CD4-positive, alpha-beta T cell treated with Interleukin-15 for 4 hours (primary cell): Measurements from ENCODE around the gene PRRT3.
A peak's percentile ranks its signal among the peaks of the same experiment; 100 is the strongest.
"Not testable (repeated sequence)": the region's sequence is repeated elsewhere in the genome, so short reads cannot be mapped to it uniquely, and the experiment has no call there.

Experiments
- DNase-seq: peaks from one replicate; pipeline ENCODE4 v3.0.0-alpha.2; 2020; ENCODE audit warnings: low spot score

The PRRT3 gene

DNA sequence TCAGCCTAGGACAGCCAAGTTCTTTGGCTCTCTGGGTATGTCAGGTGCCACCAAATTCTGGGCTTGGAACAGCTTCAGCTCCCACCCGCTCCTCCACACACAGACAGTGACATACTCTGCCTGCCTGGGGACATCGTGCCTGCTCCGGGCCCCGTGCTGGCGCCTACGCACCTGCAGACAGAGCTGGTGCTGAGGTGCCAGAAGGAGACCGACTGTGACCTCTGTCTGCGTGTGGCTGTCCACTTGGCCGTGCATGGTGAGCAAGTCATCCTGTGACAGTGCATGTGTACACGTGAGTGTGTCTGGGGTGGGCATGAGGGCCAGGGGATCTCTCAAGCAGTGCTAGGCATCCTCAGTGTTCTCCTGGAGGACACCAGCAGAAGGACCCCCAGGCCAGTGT lies 34.4 kb downstream of the PRRT3 start:
- DNase-seq = no peak

DNA sequence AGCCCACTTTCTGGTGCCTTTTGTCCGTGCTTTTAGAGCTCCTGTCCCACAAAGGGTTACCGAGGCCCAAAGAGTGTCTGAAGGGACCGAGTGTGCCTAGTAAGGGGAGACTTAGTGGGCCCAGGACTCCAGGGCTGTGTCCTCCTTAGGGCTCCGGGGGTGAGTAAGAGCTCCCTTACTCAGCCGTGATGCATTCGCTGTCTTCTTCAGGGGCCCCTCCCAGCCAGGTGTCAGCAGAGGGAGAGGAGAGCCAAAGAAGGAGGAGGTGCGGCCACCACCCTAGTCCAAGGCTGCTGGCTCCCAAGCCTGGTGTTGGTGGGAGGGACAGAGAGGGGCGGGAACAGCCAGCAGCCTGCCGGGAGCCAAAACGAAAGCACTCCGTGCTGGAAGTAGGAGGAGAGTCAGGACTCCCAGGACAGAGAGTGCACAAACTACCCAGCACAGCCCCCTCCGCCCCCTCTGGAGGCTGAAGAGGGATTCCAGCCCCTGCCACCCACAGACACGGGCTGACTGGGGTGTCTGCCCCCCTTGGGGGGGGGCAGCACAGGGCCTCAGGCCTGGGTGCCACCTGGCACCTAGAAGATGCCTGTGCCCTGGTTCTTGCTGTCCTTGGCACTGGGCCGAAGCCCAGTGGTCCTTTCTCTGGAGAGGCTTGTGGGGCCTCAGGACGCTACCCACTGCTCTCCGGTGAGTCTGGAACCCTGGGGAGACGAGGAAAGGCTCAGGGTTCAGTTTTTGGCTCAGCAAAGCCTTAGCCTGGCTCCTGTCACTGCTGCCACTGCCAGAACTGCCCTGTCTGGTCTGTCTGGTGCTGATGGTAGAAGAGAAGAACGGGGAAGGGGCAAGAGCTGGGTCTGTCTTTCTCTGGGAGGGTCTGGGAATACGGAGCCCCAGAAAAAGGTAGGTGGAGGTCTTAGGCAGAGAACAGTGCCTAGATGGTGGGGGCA lies 35.2 kb downstream of the PRRT3 start, which contains the start of gene IL17RC:
Gene IL17RC, plus strand, starts transcription at position 365 of the 947 bp plus-strand sequence. Its CDS starts 218 bp downstream, at position 583.
- DNase-seq = no peak

DNA sequence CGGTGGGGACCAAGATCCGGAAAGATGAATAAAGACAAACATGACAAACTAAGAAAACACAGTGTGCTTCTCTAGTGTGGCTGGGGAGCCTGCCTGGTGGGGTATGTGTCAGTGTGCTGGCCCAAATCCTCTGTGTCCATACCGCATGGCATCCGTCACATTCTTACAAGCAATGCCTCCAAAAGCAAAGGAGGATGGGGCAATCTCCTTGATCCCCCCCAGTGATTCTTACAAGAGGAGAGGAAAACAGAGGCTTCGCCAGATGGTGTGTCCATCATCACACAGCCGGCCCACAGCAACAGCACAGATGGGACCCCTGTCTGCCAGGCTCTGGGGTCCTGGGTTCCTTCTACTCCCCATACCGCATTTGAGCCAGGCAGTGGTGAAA lies 35.9 kb downstream of the PRRT3 start:
- no peak for DNase-seq

DNA sequence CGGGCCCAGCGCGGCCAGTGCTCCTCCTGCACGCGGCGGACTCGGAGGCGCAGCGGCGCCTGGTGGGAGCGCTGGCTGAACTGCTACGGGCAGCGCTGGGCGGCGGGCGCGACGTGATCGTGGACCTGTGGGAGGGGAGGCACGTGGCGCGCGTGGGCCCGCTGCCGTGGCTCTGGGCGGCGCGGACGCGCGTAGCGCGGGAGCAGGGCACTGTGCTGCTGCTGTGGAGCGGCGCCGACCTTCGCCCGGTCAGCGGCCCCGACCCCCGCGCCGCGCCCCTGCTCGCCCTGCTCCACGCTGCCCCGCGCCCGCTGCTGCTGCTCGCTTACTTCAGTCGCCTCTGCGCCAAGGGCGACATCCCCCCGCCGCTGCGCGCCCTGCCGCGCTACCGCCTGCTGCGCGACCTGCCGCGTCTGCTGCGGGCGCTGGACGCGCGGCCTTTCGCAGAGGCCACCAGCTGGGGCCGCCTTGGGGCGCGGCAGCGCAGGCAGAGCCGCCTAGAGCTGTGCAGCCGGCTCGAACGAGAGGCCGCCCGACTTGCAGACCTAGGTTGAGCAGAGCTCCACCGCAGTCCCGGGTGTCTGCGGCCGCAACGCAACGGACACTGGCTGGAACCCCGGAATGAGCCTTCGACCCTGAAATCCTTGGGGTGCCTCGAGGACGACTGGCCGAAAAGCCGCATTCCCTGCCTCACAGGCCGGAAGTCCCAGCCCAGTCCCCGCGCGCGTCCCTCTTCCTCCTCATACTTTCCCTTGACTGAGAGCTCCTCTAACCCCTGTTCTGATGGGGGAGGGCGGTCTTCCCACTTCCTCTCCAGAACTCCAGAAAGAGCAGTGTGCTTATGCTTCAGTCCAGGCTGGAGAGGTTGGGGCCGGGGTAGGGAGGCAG lies 36.7 kb downstream of the PRRT3 start:
- DNase-seq = peak; percentile 21

DNA sequence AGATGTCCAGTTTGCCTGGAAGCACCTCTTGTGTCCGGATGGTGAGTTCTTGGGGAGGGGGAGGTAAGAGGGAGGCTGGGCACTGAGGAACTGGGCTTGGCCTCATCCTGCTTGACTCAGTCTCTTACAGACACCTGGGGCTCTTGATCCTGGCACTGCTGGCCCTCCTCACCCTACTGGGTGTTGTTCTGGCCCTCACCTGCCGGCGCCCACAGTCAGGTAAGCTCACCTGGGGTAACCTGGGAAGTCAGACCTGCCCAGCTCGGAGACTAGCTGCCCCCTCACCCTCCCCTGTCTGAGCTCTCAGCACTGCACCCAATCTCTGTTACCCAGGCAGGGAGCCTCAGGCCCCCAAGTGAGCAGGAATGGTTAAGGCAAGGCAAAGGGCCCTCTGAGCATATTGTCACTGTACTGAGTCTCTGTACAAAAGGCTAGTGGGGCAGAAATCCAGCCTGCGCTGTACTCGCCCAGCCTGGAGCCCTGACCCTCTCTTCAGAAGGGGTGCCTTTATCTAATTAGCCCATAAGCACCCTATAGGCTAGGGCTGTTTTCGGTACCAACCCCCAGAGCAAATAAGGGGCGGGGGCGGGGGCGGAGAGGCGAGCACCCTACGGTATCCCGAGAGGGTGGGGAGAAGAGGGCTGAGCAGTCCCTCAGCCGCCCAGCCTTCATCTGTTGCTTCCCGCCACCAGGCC lies 37.5 kb downstream of the PRRT3 start:
- no peak for DNase-seq

DNA sequence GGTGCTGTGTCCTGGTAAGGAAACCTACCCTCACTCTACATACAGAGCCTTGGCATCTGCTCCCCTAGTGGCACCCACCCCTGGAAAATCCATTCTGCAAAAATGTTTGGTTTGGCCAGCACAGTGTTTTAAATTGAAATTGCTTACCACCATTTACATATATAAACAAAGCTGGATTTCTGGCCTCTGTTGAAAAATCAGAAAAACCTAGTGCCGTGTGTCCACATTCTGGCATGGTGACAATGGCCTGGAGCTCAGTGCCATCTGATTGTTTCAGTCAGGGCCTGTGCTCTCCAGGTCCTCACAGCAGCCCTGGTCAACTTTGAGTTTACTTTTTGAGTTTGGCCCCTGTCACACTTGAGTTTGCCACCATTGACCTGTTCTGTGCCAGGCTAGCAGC lies 38.2 kb downstream of the PRRT3 start:
- DNase-seq = no peak

DNA sequence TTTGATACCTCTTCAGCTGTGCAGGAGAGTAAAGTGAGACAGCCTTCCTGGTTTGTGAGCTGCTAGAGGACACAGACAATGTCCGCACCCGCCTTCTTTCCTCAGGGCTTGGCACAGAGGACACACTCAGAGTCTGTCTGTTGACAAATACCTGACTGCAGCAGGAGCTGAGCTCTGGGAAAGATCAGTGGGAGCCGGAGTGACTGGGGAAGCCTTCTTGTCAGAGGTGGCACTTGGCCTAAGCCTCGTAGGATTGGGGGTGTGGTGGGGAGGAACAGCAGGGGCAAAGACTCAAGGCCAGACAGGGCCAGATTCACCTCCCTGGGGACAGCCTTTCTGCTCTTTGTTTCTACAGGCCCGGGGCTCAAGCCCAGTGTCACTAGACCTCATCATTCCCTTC lies 38.6 kb downstream of the PRRT3 start:
- no peak for DNase-seq

DNA sequence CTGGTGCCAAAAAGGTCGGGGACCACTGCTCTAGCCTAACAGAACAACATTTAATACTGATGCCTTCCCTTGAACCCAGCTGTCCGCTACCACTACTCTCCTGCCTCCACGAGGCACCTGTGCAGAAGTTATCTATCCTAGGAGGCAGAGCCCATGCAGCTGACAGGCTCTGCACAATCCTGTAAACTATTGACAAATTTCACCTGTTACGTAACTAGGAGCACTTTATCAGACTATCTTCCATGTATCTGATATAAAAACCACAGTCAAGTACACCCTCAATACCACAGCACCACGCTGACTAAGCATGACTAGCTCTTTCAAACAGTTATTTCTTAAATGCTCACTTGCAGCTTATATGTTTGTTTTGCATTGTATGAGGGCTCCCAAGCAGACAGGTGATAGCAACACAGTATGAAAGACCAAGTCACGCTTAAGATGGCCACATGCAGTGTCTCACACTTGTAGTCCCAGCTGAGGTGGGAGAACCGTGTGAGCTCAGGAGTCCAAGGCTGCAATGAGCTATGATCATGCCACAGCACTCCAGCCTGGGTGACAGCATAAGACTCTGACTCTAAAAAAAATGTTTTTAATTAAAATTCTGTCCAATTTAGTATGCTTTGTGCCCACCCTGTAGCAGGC lies 39.8 kb downstream of the PRRT3 start:
- DNase-seq = peak; percentile 64

DNA sequence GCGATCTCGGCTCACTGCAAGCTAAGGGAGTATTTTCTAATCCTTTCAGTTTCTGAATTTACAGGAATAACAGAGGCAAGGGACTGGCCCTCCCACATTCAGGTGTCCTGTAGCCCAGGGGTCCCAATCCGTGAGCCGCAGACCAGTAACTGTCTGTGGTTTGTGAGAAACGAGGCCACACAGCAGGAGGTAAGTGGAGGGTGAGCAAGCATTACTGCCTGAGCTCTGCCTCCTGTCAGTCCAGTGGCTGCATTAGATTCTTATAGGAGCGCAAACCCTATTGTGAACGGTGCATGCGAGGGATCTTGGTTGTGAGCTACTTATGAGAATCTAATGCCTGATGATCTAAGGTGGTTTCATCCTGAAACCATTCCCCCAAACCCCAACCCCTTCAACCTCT lies 40.3 kb downstream of the PRRT3 start:
- no peak for DNase-seq

DNA sequence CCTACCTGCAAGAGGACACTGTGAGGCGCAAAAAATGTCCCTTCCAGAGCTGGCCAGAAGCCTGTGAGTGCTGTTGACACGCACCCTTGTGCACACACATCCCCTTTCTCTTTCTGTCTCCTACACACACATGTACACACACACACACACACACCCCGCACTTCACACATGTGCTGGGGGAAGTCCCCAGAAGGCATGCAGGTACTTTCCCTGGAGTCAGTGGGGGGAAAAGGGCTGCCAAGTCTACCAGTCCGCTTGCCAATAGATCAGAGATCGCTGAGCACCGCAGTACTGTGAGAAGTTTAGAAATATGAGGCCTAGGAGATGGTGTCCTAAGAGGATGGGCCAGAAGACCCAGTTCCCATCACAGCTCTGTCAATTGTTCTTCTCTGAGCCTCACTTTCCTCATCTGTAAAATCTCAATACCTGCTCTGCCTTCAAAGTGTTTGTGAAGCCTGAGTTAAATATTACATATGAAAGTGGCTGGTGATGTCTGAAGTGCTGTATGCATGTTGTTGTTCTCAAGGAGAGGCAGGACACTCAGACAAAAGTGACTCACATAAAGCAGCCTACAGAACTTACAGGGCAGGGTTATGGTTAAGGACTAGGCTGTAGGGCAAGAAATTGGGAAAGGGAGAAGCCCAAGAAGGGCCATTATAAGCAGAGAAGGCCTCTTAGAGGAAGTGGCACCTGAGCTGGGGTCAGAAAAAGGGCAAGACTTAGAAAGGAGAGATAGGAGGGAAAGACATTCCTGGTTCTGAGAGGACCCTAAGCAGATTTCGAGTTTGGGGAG lies 42.8 kb downstream of the PRRT3 start:
- no peak for DNase-seq

DNA sequence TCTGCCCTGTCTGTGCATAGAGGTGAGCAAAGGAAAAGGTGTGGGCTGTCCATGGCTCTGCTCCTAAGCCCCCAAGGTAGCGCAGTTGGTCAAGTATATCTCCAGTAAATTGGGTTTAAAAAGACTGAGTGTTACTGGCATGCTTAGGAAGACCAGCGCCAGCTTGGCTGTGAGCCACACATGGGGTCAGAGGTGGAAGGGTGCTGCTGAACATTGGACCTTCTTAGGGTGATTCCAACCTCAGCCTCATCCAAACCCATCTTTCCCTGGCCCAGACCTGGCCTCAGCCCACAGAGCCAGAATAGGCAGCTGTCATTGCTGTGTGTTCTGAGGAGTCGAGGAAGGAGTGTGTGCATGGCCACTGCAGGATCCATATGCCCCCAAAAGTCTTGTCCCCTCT lies 43.9 kb downstream of the PRRT3 start:
- DNase-seq = no peak

DNA sequence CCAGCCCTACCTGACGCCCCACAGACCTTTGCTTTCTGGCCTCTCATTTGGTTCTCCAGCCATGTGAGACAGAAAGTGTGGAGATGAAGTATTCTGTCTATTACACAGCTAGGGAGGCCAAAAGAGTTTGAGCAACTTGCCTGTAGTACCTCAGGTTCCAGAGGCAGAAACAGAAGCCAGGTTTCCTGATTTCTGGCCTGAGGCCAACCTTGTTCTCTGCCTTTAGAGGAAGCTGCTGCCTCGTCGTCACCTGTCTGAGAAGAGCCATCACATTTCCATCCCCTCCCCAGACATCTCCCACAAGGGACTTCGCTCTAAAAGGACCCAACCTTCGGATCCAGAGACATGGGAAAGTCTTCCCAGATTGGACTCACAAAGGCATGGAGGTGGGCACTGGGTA lies 45.7 kb downstream of the PRRT3 start:
- no peak for DNase-seq

DNA sequence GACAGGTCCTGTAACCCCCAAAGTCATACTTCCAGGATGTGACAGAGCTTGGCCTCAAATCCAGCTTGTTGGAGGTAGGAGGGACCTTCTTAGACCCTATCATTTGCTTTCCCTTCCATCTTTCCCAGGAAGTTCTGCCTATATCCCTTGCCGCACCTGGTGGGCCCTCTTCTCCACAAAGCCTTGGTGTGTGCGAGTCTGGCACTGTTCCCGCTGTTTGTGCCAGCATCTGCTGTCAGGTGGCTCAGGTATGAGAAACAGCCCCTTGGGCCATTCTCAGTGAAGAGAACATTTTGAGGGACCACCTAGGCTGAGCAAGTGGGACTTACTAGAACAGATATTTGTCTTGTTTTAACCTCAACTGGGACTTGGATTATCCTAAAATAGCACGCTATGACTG lies 48.3 kb downstream of the PRRT3 start:
- no peak for DNase-seq

DNA sequence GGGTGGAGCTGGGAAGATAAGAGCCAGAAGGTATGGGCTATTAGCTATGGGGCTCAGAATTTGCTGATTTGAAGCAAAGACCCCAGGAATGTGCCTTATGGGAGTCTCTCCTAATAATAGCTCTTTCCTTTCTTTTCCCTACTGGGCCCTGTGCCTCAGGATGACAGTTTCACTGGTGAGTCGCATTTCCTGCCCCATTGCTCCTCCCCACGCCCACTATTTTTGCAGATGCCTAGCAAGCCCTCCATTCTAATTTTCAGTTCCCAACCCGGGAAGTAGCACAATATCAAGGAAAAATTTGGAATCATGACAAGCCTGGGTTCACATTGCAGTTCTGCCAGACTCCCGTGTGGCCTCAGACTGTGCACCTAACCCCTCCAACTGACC lies 49.0 kb downstream of the PRRT3 start:
- no peak for DNase-seq

DNA sequence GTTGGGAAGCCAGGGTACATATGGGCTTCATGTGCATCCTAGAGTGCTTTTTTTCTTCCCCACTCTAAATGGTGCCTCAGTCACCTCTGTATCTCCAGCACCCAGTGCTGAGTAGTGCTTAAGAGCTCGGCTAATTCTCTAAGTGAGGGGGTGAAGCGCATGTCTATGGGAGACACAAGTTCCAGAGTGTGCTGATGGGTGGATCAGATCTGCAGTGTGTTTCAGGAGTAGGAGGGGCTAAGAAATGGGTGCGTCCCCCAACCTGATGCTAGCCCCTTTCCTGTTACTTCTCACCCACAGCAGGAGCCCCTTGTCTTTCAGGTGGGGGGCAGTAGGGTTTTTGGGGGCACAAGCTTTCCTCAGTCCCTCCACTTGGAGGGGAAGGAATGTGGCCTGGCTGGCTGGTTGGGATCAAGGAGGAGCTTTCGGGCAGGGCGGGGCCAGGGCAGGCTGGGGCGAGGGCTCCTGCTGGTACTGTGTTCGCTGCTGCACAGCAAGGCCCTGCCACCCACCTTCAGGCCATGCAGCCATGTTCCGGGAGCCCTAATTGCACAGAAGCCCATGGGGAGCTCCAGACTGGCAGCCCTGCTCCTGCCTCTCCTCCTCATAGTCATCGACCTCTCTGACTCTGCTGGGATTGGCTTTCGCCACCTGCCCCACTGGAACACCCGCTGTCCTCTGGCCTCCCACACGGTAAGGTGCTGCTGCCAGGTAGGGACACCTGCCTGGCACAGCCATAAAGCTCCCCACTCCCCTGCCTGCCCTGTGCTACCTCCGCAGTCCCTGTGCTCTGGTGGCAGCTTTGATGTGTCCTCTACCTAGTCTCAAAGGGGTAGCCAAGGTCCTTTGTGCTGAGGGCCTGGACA lies 49.6 kb downstream of the PRRT3 start, which contains the start of gene IL17RE:
Gene IL17RE, plus strand, starts transcription at position 477 of the 866 bp plus-strand sequence. Its CDS starts 85 bp downstream, at position 562.
- DNase-seq = no peak

DNA sequence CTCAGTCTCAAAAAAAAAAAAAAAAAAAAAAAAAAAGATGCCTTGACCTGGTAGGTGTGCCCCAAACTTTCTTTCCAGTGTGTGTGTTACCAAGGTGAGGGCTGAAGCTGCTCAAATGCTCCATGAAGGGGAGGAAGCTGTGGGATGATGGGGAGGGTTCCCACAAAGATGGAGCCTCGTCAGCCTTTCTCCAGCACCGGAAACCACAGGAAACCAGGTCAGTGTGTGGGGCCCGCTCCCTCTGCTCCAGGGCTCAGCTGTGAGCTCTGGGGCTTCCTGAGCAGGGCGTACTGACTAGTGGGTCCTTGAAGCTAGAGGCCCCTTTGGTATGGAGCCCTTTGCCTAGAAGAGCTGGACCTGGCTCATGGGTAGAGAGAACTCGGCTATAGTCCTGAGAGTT lies 50.2 kb downstream of the PRRT3 start:
- no peak for DNase-seq

DNA sequence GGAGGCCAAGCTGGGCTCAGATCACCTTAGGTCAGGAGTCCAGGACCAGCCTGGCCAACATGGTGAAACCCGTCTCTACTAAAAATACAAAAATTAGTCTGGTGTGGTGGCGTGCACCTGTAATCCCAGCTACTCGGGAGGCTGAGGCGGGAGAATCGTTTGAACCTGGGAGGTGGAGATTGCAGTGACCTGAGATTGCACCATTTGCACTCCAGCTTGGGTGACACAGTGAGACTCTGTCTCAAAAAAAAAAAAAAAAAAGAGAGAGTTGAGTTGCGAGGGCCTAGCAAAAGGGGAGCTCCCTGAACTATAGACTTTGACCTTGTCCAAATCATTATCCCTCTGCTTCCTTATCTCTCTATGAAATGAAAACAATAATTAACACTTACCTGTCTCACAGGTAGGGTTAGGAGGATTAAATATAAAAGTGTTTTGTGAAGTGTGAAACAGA lies 51.2 kb downstream of the PRRT3 start:
- not testable (repeated sequence) for DNase-seq

DNA sequence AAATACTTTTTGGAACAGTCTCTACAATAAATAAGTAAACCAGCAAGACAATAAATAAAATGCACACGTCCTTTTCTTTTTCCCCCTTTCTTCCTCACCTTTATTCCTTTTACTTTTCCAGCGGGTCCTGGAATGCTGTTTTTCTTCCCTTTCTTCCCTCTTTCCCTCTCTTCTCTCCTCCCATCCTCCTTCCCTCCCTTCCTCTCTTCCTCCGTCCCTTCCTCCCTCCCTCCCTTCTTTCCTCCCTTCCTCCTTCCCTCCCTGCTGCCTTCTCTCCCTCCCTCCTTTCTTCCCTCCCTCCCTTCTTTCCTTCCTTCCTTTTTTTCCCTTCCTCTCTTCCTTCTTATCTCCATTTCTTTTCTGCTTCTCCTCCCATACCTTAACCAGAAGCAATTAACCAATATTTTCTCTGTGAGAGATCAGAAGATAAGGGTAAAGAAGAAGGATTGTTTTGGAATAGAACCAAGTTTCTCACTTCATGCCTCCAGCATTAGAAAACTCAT lies 52.9 kb downstream of the PRRT3 start:
- DNase-seq = no peak

DNA sequence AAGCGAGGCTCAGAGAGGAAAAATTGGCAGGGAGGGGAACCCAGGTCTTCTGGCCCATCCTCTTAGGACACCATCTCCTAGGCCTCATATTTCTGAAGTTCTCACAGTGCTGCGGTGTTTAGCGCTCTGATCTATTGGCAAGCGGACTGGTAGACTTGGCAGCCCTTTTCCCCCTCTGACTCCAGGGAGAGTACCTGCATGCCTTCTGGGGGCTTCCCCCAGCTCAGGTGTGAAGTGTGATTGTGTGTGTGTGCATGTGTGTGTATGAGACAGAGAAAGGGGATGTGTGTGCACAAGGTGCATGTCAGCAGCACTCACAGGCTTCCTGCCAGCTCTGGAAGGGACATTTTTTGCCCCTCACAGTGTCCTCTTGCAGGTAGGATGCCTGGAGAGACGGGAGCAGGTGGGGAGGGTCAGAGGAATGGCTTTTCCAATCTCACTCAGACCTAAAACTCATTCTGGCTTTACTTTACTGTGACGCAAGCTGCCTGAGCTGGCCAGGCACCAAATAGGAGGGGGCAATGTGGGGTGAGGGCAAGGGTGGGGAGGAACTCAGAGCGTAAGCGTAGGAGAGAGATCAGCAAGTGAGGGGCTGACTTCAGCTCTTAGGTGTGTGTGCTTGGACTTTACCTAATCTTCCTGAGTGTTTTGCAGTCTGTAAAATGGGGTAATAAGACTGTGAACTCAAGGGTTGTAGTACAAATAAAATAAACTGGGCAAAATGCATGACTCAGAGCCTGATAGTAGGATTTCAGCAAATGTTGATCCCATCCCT lies 53.6 kb downstream of the PRRT3 start:
- DNase-seq = no peak
